ENCODE results near the gene SHC2.

- no peak for TF ChIP-seq POLR2AphosphoS5 (IDR thresholded peaks at IDR 0.05; ENCODE audit: low read depth, low read length)
- no peak for TF ChIP-seq POLR2A (IDR thresholded peaks at IDR 0.05; ENCODE audit: low read depth, low read length)
- no peak for TF ChIP-seq TAF1 (IDR thresholded peaks at IDR 0.05; ENCODE audit: low read depth, low read length)
Observed at GRCh38 chr19:419721-420515, 40.9 kb downstream of the SHC2 start.

Measured in GM12891 (cell line).